A673 (cell line): ENCODE measurements around the gene LNP1.

Source experiments
- EZH2 ChIP-seq: fragments of 200-600 bp; sonication (generic); IDR thresholded peaks from 2 replicates; pipeline ENCODE4 v1.6.1; 2017; ENCODE audit warnings: borderline replicate concordance, low read depth, mild to moderate bottlenecking, mixed read lengths, antibody characterized with exemption, low read length; ENCODE audit not compliant: poor library complexity, severe bottlenecking
- TF ChIP-seq, protein P1 (sequence below): fragments of 300-800, 200-600 bp; sonication (generic); conservative IDR thresholded peaks from 2 replicates; pipeline ENCODE4 v1.5.1; 2017; ENCODE audit warnings: low read depth, mild to moderate bottlenecking, antibody characterized with exemption, low read length, moderate library complexity, mixed read lengths

DNA sequence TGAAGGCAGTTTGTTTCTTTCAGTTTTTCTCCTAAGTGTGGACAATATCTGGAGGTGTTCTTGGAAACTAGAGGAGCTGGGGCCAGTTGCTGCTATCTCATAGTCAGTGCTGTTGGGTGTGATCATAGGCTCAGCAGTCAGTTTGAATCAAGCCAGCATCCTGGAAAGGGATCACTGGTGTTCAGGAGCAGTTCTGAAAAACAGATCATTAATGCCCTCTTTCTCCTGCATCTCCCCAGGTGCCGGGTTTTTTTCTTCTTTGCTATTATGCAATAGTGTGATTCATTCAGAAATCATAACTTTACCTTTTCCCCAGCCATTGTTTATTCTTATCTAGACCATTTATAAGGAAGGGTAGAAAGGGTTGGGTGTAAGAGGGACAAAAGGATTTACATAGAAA lies 24.0 kb downstream of the LNP1 start:
- no peak for TF ChIP-seq EZH2
- TF ChIP-seq, protein P1, sequence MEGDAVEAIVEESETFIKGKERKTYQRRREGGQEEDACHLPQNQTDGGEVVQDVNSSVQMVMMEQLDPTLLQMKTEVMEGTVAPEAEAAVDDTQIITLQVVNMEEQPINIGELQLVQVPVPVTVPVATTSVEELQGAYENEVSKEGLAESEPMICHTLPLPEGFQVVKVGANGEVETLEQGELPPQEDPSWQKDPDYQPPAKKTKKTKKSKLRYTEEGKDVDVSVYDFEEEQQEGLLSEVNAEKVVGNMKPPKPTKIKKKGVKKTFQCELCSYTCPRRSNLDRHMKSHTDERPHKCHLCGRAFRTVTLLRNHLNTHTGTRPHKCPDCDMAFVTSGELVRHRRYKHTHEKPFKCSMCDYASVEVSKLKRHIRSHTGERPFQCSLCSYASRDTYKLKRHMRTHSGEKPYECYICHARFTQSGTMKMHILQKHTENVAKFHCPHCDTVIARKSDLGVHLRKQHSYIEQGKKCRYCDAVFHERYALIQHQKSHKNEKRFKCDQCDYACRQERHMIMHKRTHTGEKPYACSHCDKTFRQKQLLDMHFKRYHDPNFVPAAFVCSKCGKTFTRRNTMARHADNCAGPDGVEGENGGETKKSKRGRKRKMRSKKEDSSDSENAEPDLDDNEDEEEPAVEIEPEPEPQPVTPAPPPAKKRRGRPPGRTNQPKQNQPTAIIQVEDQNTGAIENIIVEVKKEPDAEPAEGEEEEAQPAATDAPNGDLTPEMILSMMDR: no peak
